ENCODE results near the gene TOP2A.

Gene TOP2A

GRCh38 chr17:40366861-40367518, 50.7 kb downstream of the TOP2A start:
- H3K36me3 ChIP-seq (ENCODE audit: control insufficient read depth, insufficient read depth, low read length): no peaks in the 10 kb centered on the region
- no peaks in the 10 kb centered on the region for H3K27me3 ChIP-seq (replicated peaks; ENCODE audit: control insufficient read depth, insufficient read depth, low read length)
- TF ChIP-seq CTCF (IDR thresholded peaks at IDR 0.05; ENCODE audit: insufficient read depth, low read length, poor library complexity, severe bottlenecking): no peak
- H3K4me3 ChIP-seq (replicated peaks; ENCODE audit: low read depth, low read length): no peak overlapping the region
- DNase-seq (ENCODE audit: extremely low read depth, insufficient read length): no peak

GRCh38 chr17:40366076-40366860, 51.4 kb downstream of the TOP2A start:
- DNase-seq (ENCODE audit: extremely low read depth, insufficient read length): no peak

DNA sequence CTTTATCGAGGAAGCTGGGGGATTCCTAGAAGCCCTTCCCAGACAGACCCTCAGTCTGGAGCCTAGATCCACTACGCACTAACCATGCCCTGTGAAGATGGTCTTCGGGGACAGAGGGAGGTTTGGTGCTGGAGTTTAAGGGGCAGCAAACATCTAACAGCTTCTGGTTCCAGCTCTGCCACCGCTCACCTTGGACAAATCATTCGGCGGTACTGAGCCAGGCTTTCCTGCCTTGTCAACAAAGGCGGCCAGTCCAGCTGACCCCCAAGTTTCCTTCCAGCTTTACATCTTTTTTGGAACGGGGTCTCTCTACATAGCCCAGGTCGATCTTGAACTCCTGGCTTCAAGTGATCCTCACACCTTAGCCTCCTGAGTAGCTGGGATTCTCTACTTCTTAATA, 52.8 kb downstream of the TOP2A start:
- H3K27me3 ChIP-seq (replicated peaks; ENCODE audit: control insufficient read depth, insufficient read depth, low read length): no peaks in the 10 kb centered on the region; the same call in 1 of the 2 replicates
- no peak for TF ChIP-seq CTCF (IDR thresholded peaks at IDR 0.05; ENCODE audit: insufficient read depth, low read length, poor library complexity, severe bottlenecking)
- no peak for DNase-seq (ENCODE audit: extremely low read depth, insufficient read length)
- no peak overlapping the region for H3K4me3 ChIP-seq (replicated peaks; ENCODE audit: low read depth, low read length)
- H3K36me3 ChIP-seq (ENCODE audit: control insufficient read depth, insufficient read depth, low read length): no peaks in the 10 kb centered on the region

More at GRCh38 chr17:40366076-40366860, 51.4 kb downstream of the TOP2A start:
- Histone ChIP-seq H3K36me3 (ENCODE audit: control insufficient read depth, insufficient read depth, low read length) (no peaks in the 10 kb centered on the region), H3K27me3 (replicated peaks; ENCODE audit: control insufficient read depth, insufficient read depth, low read length) (no peaks in the 10 kb centered on the region), H3K4me3 (replicated peaks; ENCODE audit: low read depth, low read length) (no peak overlapping the region)
- TF ChIP-seq CTCF (IDR thresholded peaks at IDR 0.05; ENCODE audit: insufficient read depth, low read length, poor library complexity, severe bottlenecking): no peak

GRCh38 chr17:40364121-40364861, 53.4 kb downstream of the TOP2A start, which contains the start of gene GJD3:
Gene GJD3, minus strand, starts transcription at chr17:40364737. Its CDS starts 922 bp downstream, at chr17:40363815.
- Histone ChIP-seq H3K36me3 (ENCODE audit: control insufficient read depth, insufficient read depth, low read length) (no peaks in the 10 kb centered on the region), H3K4me3 (replicated peaks; ENCODE audit: low read depth, low read length) (peak within 1 kb of the TSS; percentile 63), H3K27me3 (replicated peaks; ENCODE audit: control insufficient read depth, insufficient read depth, low read length) (no peaks in the 10 kb centered on the region; the same call in 1 of the 2 replicates)
- DNase-seq (ENCODE audit: extremely low read depth, insufficient read length): no peak
- no peak for TF ChIP-seq CTCF (IDR thresholded peaks at IDR 0.05; ENCODE audit: insufficient read depth, low read length, poor library complexity, severe bottlenecking)

DNA sequence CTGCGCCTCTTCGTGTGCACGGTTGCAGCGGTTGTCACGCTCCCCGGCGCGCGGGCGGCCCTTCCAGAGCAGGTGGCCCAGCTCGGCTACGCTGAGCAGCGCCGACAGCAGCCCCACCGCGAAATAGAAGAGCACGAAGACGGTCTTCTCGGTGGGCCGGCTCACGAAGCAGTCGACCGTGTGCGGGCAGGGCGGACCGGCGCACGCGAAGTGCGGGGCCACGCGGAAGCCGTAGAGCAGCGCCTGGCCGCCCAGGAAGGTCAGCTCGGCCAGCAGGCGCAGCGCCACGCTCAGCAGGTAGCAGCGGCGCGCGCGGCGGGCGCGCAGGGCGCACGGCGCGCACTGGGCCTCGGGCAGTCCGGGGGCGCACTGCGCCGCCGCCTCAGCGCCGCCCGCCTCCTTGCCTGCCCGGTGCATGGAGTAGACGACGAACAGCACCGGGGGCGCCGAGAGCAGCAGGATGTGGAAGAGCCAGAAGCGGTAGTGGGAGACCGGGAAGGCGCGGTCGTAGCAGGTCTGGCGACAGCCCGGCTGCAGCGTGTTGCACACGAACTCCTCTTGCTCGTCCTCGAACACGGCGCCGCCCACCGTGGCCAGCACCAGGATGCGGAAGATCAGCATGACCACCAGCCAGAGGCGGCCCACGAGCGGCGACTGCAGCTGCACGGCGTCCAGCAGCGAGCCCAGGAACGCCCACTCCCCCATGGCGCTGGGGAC, 54.4 kb downstream of the TOP2A start:
- Histone ChIP-seq H3K36me3 (ENCODE audit: control insufficient read depth, insufficient read depth, low read length) (no peaks in the 10 kb centered on the region), H3K4me3 (replicated peaks; ENCODE audit: low read depth, low read length) (peak overlapping the region; percentile 63), H3K27me3 (replicated peaks; ENCODE audit: control insufficient read depth, insufficient read depth, low read length) (no peaks in the 10 kb centered on the region; the same call in 1 of the 2 replicates)
- no peak for TF ChIP-seq CTCF (IDR thresholded peaks at IDR 0.05; ENCODE audit: insufficient read depth, low read length, poor library complexity, severe bottlenecking)
- DNase-seq (ENCODE audit: extremely low read depth, insufficient read length): peak; percentile 61

All from GM06990 (cell line).